ENCODE data around the gene CHCHD6.

DNA sequence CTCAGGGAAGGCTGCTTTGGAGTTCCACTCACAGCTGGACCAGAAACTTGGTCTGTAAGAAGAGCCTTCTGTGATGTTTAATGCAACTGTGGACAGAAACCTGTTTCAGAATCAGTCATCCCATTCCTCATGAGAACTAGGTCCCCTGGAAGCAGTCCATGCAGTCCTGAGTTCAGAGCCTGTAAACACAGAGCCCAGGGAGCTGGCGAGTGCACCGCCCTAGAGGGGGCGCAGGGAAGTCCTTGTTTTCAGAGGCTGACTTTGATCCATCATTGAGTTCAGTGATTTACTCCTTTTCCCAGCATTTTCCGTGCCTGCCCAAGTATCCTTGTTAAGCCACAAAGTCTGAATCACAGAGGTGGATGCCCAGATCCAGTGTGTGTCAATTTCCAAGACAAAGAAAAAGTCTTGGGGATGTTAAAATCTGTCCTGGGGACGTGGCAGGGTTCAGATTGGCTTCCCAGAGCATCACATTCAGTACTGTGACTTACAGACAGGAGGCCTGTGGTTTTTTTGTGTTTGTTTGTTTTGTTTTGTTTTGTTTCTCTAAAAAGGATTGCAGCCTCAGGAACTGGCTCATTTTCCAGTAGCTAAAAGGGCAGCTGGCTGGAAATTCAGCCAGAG, 39.3 kb upstream of the CHCHD6 start:
- TF ChIP-seq, protein P1, sequence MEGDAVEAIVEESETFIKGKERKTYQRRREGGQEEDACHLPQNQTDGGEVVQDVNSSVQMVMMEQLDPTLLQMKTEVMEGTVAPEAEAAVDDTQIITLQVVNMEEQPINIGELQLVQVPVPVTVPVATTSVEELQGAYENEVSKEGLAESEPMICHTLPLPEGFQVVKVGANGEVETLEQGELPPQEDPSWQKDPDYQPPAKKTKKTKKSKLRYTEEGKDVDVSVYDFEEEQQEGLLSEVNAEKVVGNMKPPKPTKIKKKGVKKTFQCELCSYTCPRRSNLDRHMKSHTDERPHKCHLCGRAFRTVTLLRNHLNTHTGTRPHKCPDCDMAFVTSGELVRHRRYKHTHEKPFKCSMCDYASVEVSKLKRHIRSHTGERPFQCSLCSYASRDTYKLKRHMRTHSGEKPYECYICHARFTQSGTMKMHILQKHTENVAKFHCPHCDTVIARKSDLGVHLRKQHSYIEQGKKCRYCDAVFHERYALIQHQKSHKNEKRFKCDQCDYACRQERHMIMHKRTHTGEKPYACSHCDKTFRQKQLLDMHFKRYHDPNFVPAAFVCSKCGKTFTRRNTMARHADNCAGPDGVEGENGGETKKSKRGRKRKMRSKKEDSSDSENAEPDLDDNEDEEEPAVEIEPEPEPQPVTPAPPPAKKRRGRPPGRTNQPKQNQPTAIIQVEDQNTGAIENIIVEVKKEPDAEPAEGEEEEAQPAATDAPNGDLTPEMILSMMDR (conservative IDR thresholded peaks at IDR 0.05 in 1 of 2, IDR thresholded peaks at IDR 0.05 in 1 of 2; ENCODE audit: extremely low read depth in 1 of 2, insufficient read depth in 1 of 2, low read depth in 1 of 2, low read length in 2 of 2), result no peak
- TF ChIP-seq EZH2 (IDR thresholded peaks at IDR 0.05; ENCODE audit: borderline replicate concordance, low read length), result no peak

Data from mammary epithelial cell (primary cell).